NCI-H1105 (cell line): Measurements from ENCODE around the gene CCDC127.
"Not testable (repeated sequence)": the region's sequence is repeated elsewhere in the genome, so short reads cannot be mapped to it uniquely, and the experiment has no call there.

ENCODE experiments used
- DNase-seq: peaks from one replicate; lab custom pipeline; 2025; lab: John Stamatoyannopoulos, UW

CCDC127 gene

DNA sequence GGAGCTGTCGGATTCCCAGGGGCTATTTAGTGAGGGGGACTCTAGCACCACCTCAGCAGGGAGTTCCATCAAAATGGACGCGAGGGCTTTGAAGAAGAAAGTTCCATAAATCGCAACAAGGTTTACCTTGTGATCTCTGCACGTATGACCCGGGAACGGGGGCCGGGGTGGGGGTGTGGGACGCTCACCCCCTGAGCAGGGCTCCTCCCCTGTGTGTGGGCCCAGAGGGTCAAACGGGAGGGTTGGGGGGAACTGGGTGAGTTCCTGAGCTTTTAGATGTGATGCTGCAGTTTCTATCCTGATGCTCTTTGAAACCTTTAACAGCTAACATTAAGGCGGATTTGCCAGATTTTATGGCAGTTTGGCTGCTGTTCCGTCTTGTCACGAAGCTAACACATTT is 45.5 kb downstream of the CCDC127 start:
- DNase-seq, result no peak

DNA sequence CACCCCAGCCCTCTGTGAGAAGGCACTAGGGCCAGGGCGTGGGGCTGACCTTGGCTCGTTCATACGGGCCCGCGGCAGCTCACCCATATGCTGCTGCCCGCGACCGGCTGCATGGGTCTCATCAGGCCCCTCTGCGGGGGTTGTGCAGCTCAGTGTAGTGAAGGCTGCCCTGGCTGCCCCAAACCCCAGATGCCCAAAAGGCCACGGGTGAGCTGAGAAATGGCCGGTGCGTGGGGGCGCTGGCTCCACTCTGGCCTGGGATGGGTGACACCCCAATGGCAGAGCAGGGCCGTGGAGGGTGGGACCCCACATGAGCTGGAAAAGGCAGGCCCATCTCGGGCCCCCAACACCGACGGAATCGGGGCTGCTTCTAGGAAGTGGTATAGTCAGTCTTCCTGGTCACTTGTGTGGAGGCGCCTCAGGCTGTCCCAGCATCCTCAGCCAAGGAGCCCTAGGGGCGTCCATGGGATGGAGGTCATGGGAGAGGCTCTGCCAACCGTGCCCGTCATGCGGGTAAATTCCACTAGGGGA is 46.1 kb downstream of the CCDC127 start:
- no peak for DNase-seq

DNA sequence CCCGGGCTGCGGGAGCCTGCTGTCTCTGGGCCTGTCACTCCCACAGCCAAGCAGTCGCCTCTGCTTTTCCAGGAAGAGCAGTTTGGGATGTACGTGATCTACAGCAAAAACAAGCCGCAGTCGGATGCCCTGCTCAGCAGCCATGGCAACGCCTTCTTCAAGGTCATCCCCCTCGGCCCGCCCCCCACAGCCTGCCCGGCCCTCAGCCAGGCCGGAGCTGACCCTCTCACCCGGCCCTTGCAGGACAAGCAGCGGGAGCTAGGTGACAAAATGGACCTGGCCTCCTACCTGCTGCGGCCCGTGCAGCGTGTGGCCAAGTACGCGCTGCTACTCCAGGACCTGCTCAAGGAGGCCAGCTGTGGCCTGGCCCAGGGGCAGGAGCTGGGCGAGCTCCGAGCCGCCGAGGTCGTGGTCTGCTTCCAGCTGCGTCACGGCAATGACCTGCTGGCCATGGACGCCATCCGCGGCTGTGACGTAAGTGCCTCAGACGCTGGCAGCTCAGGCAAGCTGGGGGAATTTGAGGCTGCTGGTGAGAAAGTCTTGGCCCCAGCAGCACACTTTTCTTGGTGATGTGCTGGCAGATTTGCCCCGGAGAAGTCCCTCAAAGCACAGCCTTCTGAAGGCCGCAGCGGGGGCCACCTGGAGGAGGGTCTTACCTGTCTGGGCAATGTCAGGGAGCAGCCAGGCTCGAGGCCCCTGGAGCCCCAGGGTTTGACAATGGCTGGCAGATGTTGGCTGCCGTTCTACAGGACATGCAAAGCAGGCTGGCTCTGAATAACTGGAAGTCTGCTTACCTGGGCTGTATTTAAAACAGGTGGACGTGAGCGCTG is 46.8 kb downstream of the CCDC127 start:
- no peak for DNase-seq

DNA sequence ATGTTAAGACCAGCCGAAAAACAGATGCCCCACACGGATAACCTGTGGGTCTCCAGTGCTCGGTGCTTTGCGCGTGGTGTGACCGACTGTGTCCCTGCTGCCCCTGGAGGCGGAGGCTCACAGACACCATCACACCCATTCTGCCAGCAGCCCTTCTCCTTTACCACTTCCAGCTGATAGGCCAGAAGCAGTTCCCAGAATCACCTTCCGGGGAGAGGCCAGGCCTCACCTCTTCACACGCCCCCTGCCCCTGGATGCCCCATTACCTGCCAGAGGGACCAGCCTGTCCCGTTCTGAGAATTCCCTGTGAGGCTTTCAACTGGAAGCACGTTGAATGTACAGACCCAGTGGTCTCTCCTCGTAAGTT is 48.2 kb downstream of the CCDC127 start:
- no peak for DNase-seq

DNA sequence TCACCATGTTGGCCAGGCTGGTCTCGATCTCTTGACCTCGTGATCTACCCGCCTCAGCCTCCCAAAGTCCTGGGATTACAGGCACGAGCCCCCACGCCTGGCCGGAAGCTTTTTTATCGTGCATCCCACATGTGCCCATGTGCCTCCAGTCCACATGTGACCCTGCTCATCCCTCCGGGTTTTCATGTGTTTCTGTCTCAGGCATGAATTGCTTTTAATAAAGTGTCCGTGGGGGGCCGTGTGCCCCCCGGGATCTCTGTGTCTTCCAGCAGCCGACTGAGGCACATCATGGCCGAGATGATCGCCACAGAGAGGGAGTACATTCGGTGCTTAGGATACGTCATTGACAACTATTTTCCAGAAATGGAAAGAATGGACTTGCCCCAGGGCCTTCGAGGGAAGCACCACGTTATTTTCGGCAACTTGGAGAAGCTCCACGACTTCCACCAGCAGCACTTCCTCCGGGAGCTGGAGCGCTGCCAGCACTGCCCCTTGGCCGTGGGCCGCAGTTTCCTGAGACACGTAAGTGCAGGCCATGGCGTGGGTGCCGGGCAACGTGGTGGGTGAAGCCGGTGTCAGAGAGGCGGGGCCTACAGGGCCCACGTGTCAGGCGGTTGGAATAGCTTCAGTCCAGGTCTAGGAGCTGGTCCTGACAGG is 48.8 kb downstream of the CCDC127 start:
- no peak for DNase-seq

DNA sequence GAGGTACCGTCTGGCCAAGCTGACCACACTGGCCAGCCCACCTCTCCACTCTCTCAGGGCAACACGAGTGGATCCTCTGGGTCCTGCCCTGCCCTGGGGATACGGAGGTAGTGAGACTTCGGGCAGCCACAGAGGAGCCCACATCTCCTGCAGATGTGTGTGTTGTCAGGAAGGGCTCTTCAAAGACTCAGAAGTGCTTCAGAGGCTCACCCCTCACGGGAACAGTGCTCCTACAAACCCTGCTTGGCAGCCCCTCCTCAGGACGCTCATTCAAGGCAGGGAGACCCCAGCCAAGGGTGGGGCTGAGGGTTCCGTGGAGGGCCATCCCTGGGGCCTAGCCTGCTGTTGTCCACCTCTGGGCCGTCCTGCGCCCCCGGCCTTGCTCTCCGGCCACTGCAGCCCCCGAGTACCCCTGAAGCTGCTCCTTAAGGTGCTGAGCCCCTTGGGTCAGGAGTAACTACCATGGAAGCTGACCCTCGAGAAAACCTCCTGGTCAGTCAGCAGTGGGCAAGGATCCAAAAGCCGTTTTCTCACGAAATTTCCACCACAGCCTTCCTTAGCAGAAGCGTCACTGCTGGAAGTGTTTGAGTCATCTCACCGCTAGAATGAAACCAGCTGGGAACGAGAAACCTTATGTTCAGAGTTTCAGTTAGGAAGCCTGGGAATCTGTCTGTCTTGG is 49.8 kb downstream of the CCDC127 start:
- DNase-seq, result no peak

DNA sequence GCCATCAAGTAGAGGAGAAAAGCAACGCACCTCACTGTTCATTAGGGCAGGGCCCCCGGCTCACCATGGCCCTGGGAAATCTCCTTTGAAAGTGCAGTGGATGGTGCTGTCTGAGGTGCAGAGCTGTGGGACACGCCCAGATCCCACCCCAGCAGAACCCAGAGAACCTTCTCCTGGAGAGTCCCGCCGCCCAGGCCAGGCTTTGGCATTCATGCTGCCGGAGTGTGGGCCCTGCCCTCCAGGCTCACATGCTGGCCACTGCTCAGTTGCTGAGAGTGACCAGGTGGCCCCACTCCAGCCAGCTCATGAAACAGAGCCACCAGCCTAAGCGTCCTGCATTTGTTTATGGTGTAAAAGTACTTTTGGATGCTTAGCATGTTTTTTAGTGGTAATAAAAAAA is 50.4 kb downstream of the CCDC127 start:
- no peak for DNase-seq

DNA sequence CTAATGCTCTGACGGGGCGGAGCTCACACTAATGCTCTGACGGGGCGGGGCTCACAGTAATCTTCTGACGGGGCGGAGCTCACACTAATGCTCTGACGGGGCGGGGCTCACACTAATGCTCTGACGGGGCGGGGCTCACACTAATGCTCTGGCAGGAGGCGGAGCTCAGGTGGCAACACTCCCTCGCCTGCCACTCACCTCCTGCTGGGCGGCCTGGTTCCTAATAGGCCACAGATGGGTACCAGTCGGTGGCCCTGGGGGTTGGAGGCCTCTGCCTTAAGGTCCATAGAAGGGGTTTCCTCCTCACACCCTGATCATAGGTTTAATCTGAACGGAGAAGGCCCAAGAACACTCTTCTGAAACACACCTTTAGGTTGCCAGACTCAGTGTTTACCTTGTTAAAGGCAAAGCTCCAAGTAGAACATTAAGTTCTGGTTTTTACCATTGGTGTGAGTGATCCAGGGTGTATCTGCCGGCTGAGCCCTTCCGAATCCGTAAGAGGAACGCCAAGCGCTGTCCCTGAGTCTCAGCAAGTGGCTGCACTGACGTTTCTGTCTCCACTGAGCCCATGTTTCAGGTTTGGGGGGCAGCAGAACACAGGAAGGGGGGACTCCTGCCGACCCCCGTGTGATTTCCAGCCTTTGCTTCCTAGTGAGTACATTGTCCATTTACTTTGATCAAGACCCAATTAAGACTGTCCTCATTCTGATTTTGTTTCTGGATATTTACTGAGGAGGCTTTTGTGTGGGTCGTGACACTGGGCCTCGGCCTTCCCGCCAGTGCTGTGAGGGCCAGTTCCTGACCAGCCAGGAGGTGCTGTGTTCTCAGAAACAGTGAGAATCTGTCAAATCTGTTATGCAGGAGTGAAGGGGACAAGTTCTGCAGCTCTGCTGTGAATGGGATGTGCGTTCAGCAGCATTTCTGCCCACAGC is 51.2 kb downstream of the CCDC127 start:
- DNase-seq, result no peak

DNA sequence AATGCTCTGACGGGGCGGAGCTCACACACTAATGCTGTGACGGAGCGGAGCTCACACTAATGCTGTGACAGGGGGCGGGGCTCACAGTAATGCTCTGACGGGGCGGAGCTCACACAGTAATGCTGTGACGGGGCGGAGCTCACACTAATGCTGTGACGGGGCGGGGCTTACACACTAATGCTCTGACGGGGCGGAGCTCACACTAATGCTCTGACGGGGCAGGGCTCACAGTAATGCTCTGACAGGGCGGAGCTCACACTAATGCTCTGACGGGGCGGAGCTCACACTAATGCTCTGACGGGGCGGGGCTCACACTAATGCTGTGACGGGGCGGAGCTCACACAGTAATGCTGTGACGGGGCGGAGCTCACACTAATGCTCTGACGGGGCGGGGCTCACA is 53.2 kb downstream of the CCDC127 start:
- not testable (repeated sequence) for DNase-seq

DNA sequence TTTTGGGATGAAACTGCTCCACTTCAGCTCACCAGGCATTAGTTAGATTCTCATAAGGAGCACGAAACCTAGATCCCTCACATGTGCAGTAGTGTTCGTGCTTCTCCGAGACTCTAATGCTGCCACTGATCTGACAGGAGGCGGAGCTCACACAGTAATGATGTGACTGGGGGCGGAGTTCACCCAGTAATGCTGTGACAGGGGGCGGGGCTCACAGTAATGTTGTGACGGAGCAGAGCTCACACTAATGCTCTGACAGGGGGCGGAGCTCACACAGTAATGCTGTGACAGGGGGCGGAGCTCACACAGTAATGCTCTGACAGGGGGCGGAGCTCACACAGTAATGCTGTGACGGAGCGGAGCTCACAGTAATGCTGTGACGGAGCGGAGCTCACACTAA is 53.7 kb downstream of the CCDC127 start:
- DNase-seq, result no peak

DNA sequence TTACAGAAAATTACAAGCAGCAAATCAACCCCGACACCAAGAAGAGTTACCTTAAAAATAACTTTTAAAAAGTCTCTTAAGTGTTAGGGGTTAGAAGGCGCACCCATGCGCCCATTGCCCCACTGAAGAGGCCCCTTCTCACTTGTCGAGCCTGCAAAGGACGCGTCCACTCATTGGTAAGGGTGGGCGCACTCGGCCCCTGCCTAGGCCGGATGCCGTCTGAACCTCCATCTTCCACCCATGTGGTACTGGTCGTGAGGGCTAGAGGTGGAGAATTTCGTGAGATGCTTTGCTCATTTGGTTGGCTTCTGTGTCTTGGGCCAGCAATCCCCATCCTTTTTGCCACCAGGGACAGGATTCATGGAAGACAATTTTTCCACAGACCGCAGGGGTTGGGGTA is 54.1 kb downstream of the CCDC127 start:
- no peak for DNase-seq

DNA sequence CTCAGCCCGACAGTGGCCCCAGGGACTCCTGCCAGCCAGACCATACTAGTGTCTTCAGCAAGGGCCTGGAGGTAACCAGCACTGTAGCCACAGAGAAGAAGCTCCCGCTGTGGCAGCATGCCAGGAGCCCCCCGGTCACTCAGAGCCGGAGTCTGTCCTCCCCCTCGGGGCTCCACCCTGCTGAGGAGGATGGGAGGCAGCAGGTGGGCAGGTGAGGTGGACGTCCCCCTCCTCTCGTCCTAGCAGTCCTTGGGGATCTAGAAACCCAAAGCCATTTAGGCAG is 54.7 kb downstream of the CCDC127 start:
- no peak for DNase-seq

DNA sequence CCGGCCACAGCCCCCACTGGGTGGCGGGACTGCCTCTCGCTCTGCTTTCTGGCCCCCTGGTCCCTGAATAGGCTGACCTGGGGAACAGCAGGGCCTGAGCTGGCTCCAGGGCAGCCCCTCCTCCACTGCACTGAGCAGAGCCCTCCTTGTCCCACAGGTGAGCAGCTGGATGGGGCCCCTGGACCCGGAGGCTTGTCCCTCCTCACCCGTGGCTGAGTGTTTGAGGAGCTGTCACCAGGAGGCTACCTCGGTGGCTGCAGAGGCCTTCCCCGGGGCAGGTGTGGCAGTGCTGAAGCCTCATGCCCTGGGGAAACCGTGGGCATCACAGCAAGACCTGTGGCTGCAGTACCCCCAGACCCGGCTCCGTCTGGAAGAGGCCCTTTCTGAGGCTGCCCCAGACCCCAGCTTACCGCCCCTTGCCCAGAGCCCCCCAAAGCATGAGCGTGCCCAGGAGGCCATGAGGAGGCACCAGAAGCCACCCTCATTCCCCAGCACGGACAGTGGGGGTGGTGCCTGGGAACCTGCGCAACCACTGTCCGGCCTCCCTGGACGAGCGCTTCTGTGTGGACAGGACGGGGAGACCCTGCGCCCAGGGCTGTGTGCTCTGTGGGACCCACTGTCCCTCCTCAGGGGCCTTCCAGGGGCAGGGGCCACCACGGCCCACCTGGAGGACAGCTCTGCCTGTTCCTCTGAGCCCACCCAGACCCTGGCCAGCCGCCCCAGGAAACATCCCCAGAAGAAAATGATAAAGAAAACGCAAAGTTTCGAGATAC is 55.2 kb downstream of the CCDC127 start:
- no peak for DNase-seq

DNA sequence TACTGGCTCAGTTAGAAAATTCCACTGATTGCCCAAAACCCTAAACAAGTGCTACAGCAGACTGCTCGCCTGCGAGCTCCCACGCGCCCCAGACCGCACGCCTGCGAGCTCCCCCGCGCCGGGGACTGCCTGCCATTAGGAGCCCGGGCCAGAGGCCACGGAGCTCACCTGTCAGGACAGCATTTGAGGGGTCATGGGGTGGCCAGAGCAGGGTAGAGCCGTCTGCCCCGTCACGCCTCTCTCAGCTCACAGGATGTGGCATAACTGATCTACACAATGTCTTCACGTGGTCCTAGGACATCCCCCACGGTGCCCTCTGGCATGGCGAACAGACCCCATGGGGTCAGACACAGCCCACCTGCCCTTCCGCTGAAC is 55.8 kb downstream of the CCDC127 start:
- no peak for DNase-seq

DNA sequence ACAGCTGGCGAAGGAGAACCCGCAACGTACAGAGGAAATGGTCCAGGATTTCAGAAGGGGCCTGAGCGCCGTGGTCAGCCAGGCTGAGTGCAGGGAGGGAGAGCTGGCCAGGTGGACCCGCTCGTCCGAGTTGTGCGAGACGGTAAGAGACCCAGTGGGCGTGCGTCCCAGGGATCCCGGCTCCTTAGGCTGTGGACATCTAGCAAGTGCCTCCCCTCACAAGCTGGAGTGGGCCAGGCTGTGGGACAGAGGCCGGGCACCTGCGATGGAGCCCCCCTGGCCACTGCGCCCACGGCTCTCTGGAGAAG is 56.2 kb downstream of the CCDC127 start:
- no peak for DNase-seq

DNA sequence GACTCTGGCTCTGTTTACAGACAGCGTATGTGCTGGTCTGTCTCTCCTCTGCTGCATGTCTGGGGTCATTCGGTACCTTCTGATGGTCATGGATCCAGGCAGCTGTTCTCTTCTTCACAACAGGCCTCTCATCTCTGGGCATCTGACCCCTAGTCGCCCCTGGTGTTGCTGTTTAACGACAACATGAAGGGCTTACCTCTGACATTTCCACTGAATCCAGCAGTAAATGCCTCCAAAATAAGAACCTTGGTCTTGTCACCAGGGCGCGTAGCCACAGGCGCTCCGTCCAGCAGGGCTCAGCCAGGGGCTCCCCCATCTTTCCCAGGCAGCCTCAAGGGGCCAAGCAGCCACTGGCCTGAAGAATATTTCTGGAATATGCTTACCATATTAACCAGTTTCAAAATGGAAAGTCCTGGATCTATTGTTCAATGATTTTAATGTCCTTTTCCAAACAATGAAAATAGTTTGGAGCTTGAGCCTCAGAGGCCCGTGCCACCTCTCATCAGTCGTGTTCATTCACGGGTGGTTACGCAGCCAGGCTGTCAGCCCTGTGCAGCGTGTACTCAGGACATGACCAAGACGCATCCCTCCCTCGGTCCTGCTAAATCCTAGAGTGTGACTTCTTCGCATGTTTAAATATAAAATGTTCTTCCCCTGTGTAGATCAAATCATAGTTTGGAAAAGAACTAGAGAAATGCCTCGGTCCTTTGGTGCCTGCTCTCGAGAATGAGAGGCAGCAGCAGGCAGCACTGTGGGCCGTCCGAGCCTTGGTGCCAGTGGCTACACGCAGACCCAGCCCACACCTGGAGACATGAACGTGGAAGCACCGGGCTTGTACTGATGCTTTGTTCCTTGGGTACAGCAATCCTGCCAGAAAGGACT is 56.8 kb downstream of the CCDC127 start:
- DNase-seq, result no peak

DNA sequence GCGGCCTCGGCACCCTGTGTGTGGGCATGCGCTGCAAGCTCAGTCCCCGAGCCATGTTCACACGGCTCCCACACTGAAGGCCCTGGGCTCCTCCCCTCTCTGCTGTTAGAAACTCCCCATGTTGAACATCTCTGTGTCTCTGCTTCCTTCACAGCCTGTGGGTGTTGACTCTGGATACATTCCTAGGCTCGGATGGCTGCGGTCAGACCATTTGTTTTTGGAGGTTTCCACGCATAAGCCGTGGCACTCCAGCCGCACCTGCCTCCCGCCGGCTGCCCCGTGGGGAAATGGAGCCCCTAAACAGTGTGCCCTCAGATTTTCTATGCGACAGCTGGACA is 57.8 kb downstream of the CCDC127 start:
- DNase-seq, result no peak

DNA sequence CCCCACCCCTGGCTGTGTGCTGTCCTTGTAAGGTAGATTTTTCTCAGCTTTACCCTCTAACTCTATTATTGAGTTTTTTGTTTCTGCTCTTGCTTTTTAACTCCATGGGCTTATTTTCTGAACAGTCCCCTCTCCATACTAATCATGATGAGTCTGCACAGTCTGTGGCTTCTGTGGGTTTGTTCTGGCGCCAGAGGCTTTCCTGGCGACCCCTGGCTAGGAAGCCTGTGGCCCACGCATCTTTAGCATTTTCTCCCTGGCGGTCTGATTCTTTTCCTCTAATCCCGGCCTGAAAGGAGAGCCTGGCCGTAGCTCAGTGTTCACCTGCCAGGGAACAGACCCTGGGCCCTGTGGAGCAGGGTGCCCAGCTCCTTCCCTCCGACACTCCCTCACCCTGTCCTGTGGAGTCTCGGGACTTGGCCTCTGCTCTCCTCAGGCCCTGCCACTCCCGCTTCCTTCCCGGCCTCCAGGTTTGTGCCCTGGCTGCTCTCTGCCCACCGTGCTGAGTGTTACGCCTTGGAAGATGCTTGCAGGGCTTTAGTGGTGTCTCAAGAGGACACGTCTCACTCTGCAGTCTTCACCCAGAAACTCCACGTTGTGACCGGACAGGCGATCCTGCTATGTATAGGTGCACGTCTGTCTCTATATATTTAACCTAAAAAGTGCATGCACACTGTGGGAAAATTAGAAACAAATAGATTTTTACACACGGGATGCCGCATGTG is 58.3 kb downstream of the CCDC127 start:
- DNase-seq, result no peak

DNA sequence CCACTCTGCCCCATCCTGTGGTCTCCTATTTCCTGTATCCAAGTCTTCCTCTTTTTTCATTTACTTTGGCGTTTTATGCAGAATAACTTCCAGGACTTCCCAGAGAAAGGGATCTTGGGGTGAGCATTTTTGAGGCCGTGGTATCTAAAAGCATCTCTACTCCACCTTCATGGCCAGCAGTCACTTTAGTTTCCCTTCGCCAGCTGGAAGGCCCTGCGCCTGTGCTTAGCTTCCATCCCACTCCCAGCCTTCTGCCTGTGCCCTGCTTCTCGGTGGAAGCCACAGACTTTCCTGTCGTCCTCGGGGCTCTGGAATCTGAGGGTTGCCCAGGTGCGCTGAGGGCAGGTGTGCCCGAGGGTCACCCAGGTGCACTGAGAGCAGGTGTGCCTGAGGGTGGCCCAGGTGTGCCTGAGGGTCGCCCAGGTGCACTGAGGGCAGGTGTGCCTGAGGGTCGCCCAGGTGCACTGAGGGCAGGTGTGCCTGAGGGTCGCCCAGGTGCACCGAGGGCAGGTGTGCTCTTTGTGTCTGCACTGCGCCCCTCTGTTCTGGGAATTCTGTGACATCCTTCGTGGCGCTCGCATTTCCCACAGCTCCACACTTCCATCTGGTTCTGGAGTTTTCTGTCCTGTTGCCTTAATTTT is 59.0 kb downstream of the CCDC127 start:
- DNase-seq, result peak; percentile 8

DNA sequence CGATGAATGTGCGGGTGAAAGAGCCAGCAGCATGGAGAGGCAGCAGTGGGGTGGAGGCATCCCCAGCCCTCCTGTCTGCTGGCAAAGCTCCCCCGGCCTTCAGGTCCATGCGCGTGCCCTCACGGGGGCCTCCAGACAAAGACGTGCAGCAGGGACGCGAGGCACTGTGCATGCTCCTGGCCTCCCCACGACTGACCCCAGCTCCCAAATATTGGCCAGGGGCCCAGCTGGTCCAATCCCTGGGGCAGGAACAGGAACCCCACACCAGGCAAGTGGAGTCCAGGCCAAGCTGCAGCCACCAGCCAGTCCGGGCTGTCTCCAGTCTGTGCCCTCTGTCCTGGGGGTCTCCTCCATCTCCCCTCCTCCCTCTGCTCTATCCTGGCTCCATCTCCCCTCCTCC is 60.2 kb downstream of the CCDC127 start:
- no peak for DNase-seq
